Stimulated activated CD8-positive, alpha-beta memory T cell treated with anti-CD3 and anti-CD28 coated beads, Interleukin-4, amount 100 ng/mL, for 24 hours (primary cell): ENCODE measurements around the gene CRKL.
A peak's percentile ranks its signal among the peaks of the same experiment; 100 is the strongest.
"Not testable (repeated sequence)": the region's sequence is repeated elsewhere in the genome, so short reads cannot be mapped to it uniquely, and the experiment has no call there.

ENCODE experiments used
- DNase-seq: peaks from one replicate; pipeline ENCODE4 v3.0.0-alpha.2; 2020; ENCODE audit warnings: low read depth

Gene CRKL

DNA sequence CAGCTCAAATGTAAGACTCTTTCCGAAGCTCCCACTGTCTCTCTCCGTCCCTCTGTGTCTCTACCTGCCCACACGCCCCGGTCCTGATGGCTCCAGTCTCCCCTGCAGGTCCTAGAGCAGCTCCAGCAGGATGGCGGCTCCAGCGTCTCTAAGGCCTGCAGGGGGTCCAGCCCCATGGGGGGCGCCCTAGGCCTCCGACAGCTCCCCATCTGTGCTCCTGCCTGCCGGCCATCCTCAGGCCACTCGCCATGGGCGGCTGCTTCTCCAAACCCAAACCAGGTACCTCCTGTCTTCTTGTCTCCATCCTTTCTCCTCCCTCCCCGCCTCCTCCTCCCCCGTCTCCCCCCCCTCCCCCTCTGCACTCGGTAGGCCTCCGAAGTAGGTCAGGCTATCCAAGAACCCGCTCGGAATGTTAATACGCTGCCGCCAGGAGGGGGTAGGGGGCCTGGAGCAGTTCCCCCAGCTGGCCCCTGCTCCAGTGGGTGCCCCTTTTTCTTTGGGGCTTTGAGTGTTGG, 50.5 kb downstream of the CRKL start:
- DNase-seq, result no peak

DNA sequence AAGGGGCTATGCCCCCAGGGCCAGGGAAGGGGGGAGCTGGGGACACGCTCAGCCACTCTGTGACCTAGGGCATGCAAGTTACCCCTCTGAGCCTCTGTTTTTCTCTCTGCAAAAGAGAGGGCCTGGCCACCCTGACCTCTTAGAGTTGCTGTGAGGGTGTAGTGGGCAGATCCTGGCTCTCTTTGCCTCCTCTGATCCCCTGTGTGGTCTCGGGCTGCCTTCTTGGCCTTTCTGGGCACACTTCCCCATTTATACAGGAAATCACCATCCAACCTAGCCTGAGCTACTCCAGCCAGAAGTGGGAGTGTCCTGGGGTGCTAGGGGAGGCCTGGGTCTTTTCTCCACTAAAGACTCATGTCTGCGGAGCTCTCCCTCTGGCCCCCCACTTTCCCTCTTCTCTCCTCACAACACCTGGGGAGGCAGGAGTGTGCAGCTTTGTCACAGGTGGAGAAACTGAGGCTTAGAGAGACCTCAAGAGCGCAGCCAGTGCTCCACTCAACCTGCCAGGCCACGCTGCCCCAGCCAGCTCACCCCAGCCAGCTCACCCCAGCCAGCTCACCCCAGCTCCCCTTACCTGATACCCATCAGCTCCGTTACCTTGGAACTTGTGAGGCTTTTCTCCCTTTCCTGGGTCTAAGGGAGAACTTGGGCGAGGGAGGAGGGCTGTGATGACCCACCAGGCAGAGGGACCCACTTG, 51.2 kb downstream of the CRKL start:
- DNase-seq, result no peak

DNA sequence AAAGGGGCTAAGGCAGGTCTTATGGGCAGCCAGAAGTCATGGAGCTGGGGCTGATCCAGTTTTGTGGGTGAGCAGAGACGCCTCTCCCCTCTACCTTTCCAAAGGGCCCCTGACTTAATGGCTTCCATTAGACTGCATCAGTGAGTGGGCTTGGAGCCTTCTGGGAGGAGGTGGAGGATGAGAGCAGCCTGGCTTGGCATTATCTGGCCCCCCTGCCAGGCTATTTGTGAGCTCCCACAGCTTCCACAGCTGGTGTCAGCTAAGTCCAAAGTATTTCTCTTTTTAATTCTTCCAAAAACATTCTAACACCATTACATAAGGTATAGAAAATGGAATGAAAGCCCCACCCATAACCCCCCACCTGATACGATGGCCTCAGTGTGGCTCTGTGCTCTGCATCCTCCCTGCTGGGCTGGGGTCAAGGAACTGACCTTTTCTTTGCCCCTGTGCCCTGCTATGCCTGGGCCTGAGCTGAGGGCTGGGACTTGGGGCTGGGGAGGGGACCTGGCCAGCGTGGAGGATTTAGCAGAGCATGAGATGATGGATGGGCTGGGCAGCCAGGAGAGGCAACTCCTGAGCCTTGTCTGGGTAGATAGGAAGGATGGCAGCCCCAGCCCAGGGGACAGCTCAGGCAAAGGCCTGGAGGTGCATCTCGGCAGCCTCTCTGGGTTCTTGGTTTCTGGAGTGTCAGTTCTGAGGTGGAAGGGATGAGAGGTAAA, 53.9 kb downstream of the CRKL start:
- no peak for DNase-seq

DNA sequence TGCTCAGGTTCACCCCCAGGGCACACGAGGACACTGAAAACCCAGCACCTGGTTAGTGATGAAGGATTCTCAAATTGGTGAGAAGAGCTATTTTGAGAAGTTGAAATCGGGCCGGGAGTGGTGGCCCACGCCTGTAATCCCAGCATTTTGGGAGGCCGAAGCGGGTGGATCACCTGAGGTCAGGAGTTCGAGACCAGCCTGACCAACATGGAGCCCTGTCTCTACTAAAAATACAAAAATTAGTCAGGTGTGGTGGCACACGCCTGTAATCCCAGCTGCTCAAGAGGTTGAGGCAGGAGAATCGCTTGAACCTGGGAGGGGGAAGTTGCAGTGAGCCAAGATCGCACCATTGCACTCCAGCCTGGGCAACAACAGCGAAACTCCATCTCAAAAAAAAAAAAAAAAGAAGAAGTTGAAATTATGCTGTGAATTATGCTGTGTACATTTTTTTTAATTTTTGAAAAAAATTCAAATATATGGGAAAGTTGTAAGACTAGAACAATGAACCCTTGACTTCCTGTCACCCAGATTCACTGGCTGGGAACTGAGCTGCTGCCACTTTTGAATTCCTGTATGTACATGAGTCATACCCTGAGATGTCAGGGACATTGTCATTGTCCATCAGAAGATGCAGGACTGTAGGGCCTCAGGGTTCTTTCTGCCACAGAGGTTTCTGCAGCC, 54.9 kb downstream of the CRKL start:
- DNase-seq, result not testable (repeated sequence)

DNA sequence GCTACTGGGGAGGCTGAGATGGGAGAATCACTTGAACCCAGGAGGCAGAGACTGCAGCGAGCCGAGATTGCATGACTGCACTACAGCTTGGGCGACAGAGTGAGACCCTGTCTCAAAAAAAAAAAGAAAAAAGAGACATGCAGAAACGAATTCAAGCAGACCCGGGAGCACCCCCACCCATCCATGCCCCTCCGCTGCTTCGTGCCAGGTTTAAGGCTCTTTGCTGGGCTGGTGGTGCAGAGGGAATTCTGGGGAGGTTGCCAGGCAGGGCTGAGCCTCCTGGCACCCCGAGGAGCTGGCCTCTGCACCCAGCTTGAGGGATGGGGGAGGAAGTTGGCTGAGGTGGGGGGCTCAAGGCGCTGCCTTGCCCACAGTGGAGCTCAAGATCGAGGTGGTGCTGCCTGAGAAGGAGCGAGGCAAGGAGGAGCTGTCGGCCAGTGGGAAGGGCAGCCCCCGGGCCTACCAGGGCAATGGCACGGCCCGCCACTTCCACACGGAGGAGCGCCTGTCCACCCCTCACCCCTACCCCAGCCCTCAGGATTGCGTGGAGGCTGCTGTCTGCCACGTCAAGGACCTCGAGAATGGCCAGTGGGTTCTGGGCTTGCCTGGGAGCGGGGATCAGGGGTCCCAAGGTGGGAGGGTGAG, 55.8 kb downstream of the CRKL start:
- no peak for DNase-seq

DNA sequence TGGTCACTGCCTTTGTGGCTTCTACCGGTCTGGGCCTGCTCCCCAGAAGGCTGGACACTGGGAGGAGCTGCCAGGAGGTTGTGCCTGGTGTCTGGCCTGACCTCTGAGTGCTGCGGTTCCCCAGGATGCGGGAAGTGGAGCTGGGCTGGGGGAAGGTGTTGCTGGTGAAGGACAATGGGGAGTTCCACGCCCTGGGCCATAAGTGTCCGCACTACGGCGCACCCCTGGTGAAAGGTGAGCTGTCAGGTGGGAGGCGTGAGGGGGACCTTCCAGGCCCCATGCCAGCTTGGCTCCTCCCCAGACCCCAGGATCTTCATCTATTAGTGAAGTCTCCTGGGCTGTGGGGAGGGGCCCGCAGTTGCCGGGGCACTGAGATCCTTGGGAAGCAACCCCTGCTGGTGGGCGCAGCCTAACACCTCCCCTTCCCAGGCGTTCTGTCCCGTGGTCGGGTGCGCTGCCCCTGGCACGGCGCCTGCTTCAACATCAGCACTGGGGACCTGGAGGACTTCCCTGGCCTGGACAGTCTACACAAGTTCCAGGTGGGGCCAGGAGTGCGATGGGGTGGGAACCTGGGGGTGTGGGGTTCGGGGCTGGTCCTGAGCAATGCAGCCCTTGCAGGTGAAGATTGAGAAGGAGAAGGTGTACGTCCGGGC, 56.6 kb downstream of the CRKL start:
- DNase-seq, result no peak

DNA sequence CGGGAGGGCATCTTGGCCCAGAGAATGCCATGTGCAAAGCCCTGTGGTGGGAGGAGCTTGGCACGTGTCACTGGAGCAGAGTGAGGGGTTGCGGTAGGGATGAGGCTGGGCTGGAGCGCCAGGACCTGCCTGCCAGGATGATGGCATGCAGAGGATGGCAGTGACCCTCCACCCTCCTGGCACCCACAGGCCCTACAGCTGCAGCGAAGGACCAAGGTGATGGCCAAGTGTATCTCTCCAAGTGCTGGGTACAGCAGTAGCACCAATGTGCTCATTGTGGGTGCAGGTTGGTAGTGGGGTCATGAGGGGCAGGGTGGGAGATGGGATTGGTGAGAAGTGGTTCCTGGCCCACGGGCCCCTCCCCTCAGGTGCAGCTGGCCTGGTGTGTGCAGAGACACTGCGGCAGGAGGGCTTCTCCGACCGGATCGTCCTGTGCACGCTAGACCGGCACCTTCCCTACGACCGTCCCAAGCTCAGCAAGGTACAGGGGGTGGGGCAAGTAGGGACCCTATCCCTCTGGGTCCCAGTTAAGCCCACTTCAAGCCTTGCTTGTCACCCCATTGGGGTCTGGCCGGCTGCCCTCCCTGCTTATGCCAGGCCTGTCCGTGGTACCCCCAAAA, 57.2 kb downstream of the CRKL start:
- no peak for DNase-seq

DNA sequence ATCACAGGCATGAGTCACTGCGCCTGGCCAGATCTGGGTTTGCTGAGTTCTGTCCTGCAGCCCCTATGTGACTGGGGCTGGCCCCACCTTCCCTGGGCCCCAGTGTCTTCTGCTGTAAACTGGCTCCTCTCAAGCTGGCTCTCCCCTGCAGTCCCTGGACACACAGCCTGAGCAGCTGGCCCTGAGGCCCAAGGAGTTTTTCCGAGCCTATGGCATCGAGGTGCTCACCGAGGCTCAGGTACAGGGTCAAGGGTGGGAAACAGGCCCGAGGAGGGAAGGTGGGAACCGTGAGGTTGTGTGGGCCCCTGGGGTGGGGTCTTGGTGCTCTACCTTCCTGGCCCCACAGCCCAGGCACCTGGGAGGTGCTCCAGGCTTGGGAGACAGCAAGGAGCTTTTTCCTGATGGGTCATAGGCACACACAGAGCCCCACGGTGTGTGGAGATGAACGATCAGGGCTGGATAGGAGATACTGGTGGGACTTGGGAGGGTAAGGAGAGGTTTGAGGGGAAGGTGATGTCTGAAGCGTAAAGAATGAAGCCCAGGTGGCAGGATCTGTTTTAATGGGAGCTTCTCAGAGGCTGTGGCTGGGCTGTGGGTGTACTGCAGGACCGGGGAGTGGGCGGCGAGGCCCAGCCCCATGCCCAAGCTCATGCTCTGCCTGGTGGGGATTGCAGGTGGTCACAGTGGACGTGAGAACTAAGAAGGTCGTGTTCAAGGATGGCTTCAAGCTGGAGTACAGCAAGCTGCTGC, 58.5 kb downstream of the CRKL start:
- DNase-seq, result no peak

DNA sequence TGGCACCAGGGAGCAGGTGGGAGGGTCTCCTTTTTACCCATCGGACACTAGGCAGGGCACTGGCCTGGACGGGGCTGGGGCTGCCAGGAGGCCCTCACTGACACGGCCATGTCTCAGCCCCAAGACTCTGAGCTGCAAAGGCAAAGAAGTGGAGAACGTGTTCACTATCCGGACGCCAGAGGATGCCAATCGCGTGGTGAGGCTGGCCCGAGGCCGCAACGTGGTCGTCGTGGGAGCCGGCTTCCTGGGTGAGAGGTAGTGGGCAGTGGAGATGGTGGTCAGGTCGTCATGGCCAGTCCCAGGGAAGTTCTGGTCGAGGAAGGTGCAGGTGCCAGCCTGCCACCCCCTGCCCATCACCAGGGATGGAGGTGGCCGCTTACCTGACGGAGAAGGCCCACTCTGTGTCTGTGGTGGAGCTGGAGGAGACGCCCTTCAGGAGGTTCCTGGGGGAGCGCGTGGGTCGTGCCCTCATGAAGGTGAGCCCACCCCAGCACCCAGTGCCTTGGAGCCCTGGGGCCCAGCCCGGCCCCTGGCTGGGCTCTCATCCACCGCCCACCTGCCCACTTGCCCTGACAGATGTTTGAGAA, 59.2 kb downstream of the CRKL start:
- no peak for DNase-seq

DNA sequence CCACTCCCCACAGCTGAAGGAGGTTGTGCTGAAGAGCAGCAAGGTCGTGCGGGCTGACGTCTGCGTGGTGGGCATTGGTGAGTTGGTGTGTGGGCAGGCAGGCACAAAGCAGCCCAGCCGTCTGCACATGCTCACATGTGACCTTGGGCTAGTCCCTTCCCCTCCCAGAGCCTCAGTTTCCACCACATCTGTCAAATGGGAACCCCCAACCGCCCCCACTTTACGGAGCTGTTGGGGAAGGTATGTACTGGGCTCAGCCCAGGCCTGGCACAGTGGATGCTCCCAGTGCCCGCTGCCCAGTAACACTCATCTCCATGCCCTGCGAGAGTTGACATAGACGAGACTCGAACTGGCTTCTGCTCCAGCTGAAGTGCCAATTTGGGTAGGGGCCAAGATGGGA, 59.8 kb downstream of the CRKL start:
- DNase-seq, result no peak

DNA sequence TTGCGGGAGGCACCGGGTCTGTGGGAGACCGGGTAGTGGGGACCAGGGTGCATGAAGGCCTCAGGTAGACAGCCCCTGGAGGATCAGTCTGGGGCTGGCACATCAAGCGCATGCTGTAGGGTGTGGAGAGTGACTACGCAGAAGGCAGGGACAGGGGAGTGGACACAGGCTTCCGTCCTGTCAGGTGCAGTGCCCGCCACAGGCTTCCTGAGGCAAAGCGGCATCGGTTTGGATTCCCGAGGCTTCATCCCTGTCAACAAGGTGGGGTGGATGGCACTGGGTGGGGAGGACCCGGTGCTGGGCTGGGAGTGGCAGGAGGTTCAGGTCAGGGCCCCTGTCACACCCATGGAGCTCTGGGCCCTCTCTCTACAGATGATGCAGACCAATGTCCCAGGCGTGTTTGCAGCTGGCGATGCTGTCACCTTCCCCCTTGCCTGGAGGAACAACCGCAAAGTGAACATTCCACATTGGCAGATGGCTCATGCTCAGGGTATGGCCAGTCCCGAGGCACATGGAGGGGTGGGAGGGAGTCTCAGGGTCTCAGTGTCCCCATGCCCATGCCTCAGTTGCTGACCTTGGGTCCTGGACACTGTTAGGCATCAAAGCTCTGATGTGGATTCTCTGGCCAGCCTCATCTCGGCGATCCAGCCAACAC, 60.4 kb downstream of the CRKL start:
- no peak for DNase-seq

DNA sequence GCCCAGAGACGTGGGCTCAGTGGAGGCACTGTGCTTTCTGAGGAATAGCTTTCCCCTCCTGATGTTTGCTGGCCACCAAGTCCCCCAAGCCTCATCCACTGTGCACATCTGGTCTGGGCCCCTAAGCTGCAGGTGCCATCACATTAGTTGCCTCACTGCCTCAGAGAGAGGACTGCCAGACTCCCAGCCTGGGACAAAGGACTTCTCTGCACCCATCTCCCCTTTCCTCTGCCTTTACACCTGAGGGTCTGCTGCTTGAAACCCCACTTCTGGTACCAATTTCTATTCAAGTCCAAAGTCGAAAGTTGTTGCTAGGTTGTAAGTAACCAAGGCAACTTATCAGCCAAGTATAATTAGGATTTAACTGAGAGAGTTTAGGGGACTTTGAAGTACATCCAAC, 61.2 kb downstream of the CRKL start:
- no peak for DNase-seq

DNA sequence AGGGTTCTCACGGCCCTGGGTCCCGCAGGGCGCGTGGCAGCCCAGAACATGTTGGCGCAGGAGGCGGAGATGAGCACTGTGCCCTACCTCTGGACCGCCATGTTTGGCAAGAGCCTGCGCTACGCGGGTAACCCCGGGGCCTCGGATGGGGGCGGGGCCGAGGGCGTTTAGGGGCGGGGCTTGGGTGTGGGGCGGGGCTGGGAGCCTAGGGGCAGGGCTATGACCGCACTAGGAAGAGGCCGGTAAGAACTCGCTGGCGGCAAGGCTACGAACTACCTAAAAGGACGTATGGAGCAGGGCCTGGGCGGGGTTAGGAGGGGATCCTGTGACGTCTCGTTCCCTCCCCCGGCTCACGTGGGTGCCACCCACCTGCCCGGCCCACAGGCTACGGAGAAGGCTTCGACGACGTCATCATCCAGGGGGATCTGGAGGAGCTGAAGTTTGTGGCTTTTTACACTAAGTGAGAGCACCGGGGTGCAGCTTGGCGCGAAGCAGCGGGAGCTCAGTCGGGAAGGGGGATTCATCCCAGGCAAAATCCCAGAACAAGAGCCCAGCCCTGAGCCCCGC, 62.1 kb downstream of the CRKL start:
- DNase-seq, result peak; percentile 43

DNA sequence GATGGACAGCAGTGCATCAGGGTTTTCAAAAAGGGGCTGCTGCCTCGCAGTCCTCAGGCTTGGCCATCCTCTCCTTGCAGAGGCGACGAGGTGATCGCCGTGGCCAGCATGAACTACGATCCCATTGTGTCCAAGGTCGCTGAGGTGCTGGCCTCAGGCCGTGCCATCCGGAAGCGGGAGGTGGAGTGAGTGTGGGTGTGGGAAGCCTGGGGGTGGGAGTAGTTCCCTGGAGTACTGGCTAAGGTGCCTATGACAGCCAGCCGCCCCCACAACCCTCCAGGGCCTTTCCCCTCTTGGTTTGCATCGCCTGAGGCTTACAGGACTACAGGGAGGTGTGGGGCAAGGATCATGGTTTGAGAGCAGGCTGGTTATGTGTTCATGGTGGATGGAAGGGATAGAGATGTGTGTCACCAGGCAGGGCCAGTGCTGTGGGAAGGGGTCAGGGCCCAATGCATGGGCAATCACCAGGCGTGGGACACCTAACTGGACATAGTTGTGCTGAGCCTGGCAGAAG, 62.8 kb downstream of the CRKL start:
- no peak for DNase-seq

DNA sequence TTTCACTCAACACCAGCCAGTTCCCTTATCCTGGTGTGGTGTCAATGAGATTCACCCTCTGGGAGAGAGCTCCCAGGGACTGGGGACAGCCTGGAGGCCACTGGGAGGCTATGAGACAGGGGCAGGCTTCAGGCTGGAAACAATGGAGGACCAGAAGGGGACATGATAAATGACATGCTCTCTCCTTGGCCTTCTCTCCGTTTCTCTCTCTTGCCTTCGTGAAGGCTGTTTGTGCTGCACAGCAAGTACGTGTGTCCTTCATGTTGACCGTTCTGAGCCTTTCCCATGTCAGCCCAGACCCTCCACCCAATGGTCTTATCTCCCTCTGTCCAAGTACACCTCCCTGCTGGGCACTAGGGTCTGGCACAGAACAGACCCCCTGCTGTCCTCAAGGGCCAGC, 63.3 kb downstream of the CRKL start:
- no peak for DNase-seq

DNA sequence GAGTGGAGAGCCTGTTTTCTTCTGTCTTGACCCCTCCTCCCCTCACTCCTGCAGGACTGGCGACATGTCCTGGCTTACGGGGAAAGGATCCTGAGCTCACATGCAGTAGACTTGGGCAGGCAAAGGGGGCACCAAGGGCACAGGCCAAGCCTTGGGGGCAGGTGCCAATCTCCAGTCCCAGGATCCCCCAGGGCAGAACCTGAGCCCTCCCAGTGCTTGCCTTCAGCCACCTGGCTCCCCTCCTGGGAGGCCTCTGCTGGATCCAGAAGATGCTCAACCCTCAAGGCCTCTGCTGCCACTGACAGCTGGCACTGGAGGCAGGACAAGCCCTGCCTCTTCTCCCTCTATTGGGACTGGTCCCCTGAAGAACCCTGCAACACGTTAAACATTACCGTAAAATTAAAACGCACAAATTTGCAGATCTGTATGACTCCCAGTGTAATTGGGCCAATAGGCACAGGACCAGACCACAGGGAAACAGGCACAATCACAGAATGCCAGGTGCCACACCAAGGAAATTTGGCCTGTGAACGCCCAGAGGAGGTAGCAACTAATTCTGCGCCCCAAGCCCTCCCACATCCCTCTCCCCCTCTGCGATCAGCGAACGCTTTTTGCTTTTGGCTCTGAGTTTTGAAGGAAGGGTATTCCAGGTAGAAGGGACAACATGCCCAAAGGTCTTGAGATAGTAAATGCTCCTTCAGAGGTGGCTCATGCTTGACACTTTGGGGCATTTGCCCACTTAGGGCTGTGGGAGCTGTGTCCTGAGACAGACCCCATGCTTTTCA, 63.9 kb downstream of the CRKL start:
- DNase-seq, result no peak

DNA sequence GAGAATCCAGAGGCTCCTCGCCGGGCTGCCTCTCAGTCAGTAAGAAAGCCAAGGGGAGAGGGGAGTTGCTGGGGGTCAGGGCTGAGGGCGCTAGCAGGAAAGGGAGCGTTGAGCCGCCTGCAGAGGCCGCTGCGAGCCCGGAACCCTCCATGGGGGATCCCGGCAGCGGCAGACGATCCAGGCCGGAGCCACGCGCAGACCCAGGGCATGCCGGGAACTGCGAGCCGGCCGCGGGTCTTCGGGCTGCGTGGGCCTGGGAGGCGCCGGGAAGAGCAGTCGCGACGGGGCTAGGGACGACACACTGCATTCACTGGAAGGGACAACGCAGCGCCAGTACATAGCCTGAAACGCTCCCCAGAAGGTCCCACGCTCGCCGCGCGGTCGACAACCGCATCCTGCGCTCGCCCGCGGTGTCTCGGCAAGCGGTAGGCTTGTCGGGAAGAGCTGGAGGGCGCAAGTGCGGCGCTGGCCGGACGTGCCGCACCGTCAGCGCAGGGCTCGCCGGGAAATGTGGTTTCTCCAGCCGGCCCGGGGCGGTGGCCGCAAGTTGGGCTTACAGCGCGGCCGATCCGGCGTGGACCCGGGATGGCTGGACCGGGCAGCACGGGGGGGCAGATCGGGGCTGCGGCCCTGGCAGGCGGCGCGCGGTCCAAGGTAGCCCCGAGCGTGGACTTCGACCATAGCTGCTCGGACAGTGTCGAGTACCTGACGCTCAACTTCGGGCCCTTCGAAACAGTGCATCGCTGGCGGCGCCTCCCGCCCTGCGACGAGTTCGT, 64.8 kb downstream of the CRKL start, which contains the start of gene LZTR1:
LZTR1 (plus strand) TSS at position 511 of the 776 bp plus-strand sequence; CDS start at position 586, 75 bp downstream.
- peak; percentile 62 for DNase-seq

DNA sequence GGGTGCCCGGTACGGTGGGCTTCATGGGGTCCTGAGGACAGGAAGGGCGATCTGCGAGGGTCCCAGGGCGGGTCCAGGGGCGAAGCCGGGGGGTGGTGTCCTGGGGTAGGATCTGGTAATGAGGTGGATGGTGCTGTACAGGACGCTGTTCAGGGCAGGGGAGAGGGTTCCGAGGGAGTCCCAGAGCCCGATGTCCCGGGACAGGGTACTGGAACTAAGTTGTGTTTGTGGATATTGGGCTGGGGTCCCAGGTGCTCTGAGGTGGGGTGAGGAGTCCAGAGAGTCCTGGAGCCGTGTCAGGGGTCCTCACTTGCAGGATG, 65.3 kb downstream of the CRKL start:
- DNase-seq, result no peak
